HG03442 (cell line): ENCODE results near the gene VPS39.

Experiments
- ATAC-seq: cut with Tn5 transposase; IDR thresholded peaks from one replicate; pipeline ENCODE4 v1.9.1; 2021; ENCODE audit warnings: mild to moderate bottlenecking, moderate library complexity; ENCODE audit not compliant: unreplicated experiment

Gene VPS39

GRCh38 chr15:42160136-42160535, 48.0 kb downstream of the VPS39 start:
- no peak for ATAC-seq

- no peak for ATAC-seq
Measured at GRCh38 chr15:42159381-42160015, 48.6 kb downstream of the VPS39 start.

DNA sequence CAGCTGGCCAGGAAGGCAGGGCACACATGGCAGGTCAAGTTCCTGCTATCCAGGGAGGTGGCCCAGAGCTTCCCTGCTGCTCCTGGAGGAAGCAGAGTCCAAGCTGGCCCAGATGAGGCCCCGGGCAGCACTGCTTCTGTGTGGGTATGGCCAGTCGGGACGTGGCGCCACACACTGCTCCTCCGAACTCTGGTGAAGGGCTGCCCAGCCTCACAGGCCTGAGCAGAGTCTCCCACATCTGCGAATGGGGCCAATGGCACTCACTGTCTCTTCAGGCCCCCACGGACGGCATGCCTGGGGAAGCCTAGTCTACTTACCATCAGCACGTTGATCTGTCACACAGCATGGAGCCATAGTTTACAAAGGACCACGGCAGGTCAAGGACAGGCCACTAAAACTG, 49.2 kb downstream of the VPS39 start:
- no peak for ATAC-seq

DNA sequence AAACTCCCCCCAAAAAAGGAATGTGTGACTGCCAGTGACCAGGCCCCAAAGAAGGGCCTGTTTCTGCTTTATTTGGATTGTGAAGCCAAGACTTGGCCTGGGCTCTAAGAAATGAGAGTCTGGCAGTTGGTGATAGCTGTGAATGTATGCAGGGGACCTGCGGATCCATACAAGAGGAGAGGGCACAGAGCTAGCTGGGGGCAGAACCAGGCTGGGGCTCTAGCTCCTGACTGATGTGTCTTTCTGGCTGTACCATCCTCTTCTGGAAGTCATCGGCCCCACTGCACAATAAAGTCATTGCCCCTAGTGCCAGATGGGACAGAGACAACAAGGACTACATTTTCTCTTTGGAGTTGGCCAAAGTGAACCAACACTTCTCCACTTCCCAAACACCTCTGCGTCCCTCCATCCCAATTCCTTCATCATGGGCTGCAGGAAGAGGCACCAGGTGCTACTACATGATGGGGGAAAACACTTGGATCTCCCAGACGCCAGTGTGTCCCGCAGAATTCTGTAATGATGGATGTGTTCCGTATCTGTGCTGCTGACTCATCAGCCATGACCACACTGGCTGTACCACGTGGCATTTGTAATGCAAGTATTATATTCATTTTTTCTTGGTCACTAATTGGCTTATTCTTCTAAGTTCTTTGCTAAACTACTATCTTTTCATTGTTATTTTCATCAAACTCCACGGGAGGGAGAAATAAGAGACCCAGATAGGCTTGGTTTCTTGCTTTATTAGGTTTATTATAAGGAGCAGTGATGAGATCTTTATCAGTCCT, 49.9 kb downstream of the VPS39 start:
- ATAC-seq: no peak

DNA sequence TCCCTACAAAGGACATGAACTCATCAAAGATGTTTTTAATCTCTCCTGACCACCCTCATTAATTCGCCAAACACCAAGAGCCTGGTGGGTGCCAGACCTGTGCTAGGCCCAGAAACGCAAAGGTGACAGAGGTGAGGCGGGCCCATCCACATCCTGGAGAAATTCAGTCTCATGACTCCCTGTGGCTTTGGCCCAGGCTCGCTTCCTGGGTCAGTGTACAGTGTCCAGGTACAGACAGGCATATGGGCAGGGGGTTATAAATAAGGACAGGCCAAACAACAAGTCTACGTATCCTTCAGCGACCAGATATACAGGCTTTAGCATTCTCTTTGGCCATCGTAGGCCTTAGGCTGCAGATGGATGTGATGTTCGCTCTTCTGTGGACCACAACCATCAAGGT, 50.7 kb downstream of the VPS39 start:
- no peak for ATAC-seq

DNA sequence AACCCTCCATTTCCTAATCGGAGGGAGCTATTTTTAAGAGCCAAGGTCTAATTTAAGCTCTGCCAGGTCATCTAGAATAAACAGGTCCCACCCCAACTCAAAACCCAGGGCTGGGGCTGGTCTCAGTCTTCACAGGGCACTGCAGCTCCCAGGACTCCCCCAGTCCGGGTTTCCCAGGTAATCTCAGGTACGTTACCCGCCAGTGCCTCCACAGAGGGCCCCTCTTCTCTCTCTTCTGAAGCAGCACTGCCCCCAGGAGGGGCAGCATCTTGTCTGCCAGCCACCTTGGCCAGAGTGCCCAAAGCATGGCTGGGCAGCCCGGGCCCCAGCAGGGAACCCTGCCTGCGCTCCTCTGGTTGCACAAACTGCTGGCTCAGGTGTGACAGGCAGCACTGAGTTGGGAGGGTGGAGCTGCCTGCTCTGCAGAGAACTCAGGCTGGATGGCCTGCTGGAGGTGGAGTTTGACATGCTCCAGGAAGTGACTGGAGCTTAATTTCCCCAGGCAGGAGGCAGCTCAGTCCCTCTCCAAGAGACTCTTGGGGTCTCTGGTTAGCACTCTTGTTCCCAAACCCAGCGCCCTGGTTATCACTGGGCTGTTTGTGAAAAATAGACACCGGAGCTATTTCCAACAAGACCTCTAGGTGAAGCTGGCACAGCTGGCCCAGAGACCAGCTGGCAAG, 51.7 kb downstream of the VPS39 start, which contains the start of gene PLA2G4F:
Gene PLA2G4F, minus strand, starts transcription at position 394 of the 680 bp plus-strand sequence. Its CDS starts 87 bp downstream, at position 307.
- ATAC-seq: no peak

DNA sequence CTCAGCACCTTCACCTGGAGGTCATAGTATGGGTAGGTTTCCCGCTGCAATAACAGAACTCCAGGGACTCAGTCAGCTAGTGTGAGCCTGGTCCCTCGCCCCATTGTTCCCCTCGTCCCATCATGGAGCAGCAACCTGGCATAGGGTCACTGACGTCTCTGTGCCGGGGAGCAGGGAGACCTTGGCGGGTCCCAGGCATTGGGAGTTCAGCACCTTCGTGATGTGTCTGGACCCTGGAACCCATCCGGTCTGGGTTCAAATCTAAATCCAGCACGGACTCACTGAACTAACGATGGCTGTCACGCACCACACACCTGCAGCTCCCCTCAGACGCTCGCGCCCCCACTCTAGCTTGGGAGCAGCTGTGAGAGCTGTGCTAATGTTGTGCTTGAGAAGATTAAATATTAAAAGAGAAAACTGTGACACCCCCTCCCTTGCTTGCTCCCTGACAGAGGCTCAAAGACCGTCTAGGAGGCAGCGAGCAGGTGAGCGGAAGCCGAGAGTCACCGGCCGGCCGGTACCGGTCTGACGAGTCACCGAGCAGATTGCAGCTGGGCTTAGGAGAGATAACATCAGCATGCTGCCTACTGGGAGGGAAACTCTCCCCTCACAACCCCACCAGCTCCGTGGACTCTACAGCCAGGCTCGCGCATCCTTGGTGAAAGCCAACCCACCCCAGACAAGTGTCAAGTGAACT, 52.4 kb downstream of the VPS39 start:
- ATAC-seq: no peak

DNA sequence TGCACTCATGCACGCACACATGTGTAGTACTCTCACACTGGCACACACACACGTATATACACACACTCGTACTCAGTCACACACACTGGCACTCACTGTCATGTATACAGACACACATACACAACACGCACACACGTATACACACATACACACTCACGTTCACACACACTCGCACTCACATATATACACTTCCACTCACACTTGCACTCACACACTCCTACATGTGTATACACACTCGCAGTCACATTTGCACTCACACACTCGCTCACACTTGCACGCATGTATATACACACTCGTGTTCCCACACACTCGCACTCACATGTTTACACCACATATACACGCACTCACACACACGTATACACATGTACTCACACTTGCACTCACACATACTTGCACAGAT, 53.1 kb downstream of the VPS39 start:
- no peak for ATAC-seq

DNA sequence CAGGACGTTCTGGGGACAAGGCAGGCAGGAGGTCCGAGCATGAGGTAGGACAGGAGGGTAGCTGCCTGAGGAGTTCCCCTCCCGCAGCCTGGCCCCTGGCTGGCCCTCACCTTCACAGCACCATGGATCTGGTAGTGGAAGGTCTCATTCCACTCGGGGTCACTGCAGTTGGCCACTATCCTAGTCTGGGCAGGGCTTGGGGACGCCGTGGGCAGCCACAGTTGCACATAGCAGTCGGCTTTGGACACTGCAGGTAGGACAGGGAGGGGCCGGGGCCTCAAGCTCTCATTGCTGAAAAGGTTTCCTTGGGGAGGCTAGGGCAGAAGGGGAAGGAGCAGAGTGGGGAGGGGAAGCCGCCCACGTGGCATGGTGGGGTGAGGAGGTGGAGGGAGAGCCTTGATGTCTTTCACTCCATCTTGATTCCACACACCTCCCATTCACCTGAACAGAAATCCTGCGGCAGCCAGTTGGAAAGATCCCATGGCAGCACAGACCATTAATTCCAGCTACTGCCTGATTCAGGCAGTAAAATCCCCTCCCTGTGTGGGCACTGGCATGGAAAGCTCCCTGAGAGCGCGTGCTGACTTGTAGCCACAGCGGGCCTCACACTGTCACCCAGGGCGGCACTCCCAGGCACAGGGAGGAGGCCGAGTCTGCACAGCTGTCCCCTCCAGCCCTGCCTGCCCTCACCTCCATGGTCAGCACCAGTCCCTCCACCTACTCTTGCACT, 53.7 kb downstream of the VPS39 start:
- ATAC-seq: no peak

DNA sequence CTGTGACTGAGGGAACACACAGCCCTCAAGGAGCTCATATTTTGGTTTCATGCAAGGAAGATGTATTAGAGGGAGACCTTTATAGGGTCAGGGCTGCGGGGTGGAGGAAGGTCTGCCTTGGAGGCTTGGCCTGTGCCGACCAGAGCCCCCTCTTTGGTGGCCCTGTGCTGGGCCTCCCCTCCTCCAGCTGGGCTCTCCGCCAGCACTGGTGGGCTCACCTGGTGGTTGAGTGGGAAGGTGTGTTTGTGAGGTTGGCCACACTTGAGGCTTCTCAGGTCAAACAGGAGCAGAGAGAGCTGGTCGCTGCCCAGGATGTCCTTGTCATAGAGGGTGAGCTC, 54.3 kb downstream of the VPS39 start:
- ATAC-seq: no peak

DNA sequence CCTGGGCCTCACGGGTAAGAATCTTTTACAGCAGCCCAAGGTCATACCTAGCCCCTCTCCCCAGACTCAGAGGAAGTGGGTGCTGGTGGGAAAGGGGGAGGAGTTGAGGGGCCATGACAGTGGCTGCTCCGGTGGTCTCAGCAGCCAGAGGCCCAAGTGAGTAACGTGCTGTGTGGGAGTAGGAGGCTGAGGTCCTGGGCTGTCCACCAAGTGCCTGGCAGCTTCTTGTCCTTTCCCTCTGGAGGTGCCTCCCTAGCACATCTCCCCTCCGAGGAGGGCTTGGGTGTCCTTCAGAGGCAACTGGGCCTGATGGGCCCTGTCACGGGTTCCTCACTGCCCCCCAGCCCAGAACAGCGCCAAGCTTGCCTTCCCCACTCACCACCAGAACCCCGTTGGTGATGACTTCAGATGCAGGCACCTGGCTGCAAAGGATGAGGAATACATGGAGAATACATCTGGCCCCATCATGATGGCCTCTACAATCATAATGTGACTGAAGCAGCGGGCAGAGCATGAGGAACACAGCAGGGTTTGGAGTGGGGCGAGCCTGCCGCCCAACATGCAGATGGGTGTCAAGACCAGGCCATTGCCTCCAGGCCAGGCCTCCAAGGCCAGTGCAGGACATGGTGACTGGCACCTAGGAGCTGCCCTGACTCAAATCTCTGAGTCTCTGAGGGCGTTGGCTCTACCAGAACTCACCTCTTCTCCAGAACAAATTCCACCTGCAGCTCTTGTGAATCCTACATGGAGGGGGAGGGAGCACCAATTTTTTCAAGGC, 55.0 kb downstream of the VPS39 start:
- ATAC-seq: no peak

DNA sequence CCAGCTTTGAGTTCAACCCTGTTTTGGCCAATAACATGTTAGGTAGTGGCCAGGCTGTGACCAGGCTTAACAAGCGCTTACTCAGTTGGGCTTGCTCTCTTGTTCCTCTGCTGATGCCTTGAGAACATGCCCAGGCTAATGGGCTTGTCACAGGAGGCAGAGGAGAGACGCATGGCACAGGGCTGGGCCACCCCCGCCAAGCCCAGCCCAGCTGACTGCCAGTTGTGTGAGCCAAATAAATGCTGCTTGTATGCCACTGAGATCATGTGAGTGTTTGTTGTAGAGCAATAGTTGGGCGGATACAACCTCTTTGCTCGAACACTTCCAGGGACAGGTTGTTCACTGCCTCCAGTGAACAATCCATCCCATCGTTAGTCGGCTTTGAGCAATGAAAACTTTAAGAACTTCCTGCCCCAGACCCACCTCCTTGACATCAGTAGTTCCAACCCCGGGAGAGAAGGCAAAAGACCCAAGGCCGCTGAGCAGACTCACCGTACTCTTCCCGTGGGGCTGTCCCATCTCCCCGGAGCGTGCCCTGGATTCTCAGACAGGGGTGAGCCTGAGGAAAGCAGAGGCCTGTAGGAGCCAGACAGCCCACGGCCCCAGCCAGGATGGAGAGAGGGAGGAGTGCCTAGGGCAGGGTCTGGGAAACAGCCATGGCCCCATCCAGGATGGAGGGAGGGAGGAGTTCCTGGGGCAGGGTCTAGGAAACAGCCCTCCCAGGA, 55.7 kb downstream of the VPS39 start:
- ATAC-seq: no peak

DNA sequence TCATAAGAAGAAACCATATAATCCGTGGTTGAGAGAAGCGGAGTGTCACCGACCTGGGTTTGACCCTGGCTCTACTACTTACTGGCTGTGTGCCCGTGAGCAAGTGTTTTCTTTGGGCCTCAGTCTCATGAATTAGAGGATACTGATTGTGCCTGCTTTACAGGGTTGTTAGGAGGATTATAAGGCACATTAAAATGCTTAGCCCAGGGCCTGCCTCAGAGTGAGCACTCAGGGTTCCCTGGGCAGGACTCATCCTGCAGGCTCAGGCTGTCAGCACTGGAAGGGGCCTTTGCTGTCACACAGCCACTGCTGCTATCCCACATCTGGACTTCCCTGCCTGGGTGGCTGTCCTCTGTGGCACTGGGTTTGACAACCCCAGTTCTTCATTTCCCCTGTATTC, 56.4 kb downstream of the VPS39 start:
- no peak for ATAC-seq

DNA sequence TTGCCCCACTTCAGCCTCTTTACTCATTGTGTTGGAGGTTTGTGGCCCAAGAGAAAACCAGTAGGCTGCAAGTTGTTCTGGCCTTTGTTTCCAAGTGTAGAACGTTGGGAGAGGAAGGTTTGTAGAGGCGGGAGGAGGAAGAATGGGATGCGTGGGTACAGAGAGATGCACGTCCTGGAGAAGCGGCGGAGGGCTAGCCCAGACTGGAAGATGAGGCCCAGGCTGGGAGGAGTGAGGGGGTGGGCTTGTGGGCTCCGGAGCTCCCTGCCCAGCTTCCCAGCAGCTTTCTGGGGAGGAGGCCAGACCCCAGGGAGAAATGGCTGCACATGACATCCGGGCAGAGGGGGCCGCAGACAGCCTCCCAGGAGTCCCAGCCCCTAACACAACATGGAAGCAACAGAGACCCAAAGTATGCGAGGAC, 57.0 kb downstream of the VPS39 start:
- ATAC-seq: no peak

- ATAC-seq: no peak
Measured at GRCh38 chr15:42150219-42150970, 57.7 kb downstream of the VPS39 start.

DNA sequence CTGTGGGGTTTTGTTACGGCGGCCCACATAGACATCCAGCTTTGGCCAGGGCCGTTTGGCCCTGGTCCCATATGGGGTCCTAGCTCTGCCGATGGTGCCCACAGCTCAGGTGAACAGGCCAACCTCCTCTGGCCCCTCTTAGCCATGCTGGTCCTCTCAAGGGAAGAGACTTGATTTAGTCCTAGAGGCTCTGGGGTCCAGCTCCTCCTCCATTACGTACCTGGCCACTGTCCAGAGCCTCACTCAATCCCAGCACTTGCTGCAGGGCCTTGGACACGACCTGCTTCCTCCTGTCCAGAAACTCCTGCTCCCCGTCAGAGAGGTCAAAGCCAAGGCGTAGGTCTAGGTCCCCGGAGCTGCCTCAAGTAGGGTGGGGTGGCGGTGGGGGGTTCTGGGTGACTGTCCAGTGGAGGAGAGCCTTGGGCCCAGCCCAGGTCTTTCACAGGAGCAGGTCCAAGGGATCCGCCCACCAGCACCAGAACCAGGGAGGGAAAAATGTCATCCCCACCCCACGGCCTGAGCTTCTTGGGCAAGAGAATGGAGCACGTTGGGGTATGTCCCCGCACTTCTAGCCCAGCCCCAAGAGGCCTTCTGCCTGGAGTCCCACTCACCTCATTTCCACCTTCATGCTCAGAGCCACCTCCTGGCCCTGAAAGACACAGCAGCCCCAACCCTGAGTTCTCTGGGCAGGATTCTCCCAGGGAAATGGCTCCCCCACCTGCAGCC, 58.4 kb downstream of the VPS39 start:
- no peak for ATAC-seq

GRCh38 chr15:42148808-42149492, 59.2 kb downstream of the VPS39 start:
- no peak for ATAC-seq

DNA sequence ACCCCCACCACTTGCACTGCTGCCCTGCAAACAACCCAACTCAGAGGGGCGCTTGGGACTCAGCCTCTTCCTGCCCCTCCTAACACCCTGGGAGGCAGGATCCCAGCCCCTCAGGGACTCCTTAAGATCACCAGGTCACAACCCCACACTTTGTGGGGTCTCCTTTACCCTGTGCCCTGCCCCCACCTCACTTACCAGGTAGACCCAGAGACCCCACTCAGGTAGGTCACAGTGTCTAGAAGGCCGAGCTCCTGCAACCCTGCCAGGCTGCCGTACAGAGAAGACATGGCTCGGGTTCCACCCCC, 60.7 kb downstream of the VPS39 start:
- ATAC-seq: no peak
